Measurements from ENCODE around the gene CYBRD1. TPM values are rescaled to one million over a fixed set of nuclear protein-coding genes. Genes with fewer than 3 reads are reported as not detected.

Gene CYBRD1
- total RNA-seq, 4 donors from 2014 or later: 50.7 to 124 (median 63.9) TPM

GRCh38 chr2:171574149-171574795 lies 52.0 kb downstream of the CYBRD1 start:
- intact Hi-C loops (cut with DNase I; ENCODE audit: low total_unique reads) (loop anchor here (10.0 kb wide), 2 partner anchors 541 to 891 kb away; no protein-coding TSS in a partner anchor), in situ Hi-C loops (cut with MboI; ENCODE audit: low pct_ligation_motif_present in 1 of 4, low pct_unique_long_range_greater_than_20kb in 1 of 4, low sequenced_read_pairs in 3 of 4) (no loop called here)
- Histone ChIP-seq H3K4me1 (no peaks in the 10 kb centered on the region), H3K4me3 (no peak overlapping the region), H3K27me3 (peaks cover 7% of the 10 kb centered on the region), H3K9me3 (no peaks in the 10 kb centered on the region), H3K36me3 (no peaks in the 10 kb centered on the region), H3K27ac (no peak overlapping the region)
- peak; percentile 83 for DNase-seq
- no peak for TF ChIP-seq POLR2AphosphoS5 (IDR thresholded peaks at IDR 0.05)
- TF ChIP-seq CTCF (IDR thresholded peaks at IDR 0.05): peak; percentile 88 to 98 (median 97)
- 23 to 28% methylated on average over 19 to 21 of the region's 21 CpGs for WGBS, 2 donors (ENCODE audit: low coverage in 1 of 2)

GRCh38 chr2:171575606-171576005 lies 53.3 kb downstream of the CYBRD1 start:
- 81 to 93% methylated on average over 4 to 5 of the region's 5 CpGs for WGBS, 2 donors (ENCODE audit: low coverage in 1 of 2)
- Histone ChIP-seq H3K4me1 (no peaks in the 10 kb centered on the region), H3K9me3 (no peaks in the 10 kb centered on the region), H3K36me3 (no peaks in the 10 kb centered on the region), H3K27ac (no peak overlapping the region), H3K27me3 (peaks cover 7% of the 10 kb centered on the region), H3K4me3 (no peak overlapping the region)
- TF ChIP-seq EP300 (IDR thresholded peaks at IDR 0.05; ENCODE audit: low read depth) (no peak), POLR2AphosphoS5 (IDR thresholded peaks at IDR 0.05) (no peak), CTCF (IDR thresholded peaks at IDR 0.05) (no peak), POLR2A (IDR thresholded peaks at IDR 0.05) (no peak)
- in situ Hi-C loops (cut with MboI; ENCODE audit: low pct_ligation_motif_present in 1 of 4, low pct_unique_long_range_greater_than_20kb in 1 of 4, low sequenced_read_pairs in 3 of 4): loop anchor here (25.0 kb wide), 1 partner anchor 537 kb away; the partner anchor contains the start of gene DLX2 (in 4 of the 4)
- intact Hi-C loops (cut with DNase I; ENCODE audit: low total_unique reads): loop anchor here (10.0 kb wide), 2 partner anchors 539 to 889 kb away; no protein-coding TSS in a partner anchor
- no peak for DNase-seq

GRCh38 chr2:171578127-171578803 lies 56.0 kb downstream of the CYBRD1 start:
- no peaks in the 10 kb centered on the region for H3K4me1 ChIP-seq
- no peak for DNase-seq
- intact Hi-C loops (cut with DNase I; ENCODE audit: low total_unique reads) (loop anchor here (10.0 kb wide), 2 partner anchors 537 to 887 kb away; no protein-coding TSS in a partner anchor), in situ Hi-C loops (cut with MboI; ENCODE audit: low pct_ligation_motif_present in 1 of 4, low pct_unique_long_range_greater_than_20kb in 1 of 4, low sequenced_read_pairs in 3 of 4) (loop anchor here (25.0 kb wide), 1 partner anchor 534 kb away; the partner anchor contains the start of gene DLX2 (in 4 of the 4))
- no peak overlapping the region for H3K27ac ChIP-seq
- peaks cover 19% of the 10 kb centered on the region for H3K27me3 ChIP-seq
- H3K9me3 ChIP-seq: no peaks in the 10 kb centered on the region
- no peak overlapping the region for H3K4me3 ChIP-seq
- no peak for TF ChIP-seq CTCF (IDR thresholded peaks at IDR 0.05)
- no peak for TF ChIP-seq POLR2AphosphoS5 (IDR thresholded peaks at IDR 0.05)
- no peak for TF ChIP-seq EP300 (IDR thresholded peaks at IDR 0.05; ENCODE audit: low read depth)
- TF ChIP-seq POLR2A (IDR thresholded peaks at IDR 0.05): no peak
- 77 to 78% methylated on average over 3 to 4 of the region's 4 CpGs for WGBS, 2 donors (ENCODE audit: low coverage in 1 of 2)
- H3K36me3 ChIP-seq: no peaks in the 10 kb centered on the region

GRCh38 chr2:171579481-171579880 lies 57.2 kb downstream of the CYBRD1 start:
- Histone ChIP-seq H3K36me3 (no peaks in the 10 kb centered on the region), H3K27ac (no peak overlapping the region), H3K27me3 (peaks cover 19% of the 10 kb centered on the region), H3K9me3 (no peaks in the 10 kb centered on the region), H3K4me1 (no peaks in the 10 kb centered on the region), H3K4me3 (no peak overlapping the region)
- in situ Hi-C loops (cut with MboI; ENCODE audit: low pct_ligation_motif_present in 1 of 4, low pct_unique_long_range_greater_than_20kb in 1 of 4, low sequenced_read_pairs in 3 of 4) (loop anchor here (25.0 kb wide), 1 partner anchor 533 kb away; the partner anchor contains the start of gene DLX2 (in 4 of the 4)), intact Hi-C loops (cut with DNase I; ENCODE audit: low total_unique reads) (loop anchor here (10.0 kb wide), 2 partner anchors 535 to 885 kb away; no protein-coding TSS in a partner anchor)
- WGBS, 2 donors (ENCODE audit: low coverage in 1 of 2): 73% methylated on average over 1 of the region's 1 CpG; no CpG with 5 or more reads in 1 of the 2 donors
- TF ChIP-seq POLR2A (IDR thresholded peaks at IDR 0.05) (no peak), POLR2AphosphoS5 (IDR thresholded peaks at IDR 0.05) (no peak), EP300 (IDR thresholded peaks at IDR 0.05; ENCODE audit: low read depth) (no peak), CTCF (IDR thresholded peaks at IDR 0.05) (no peak)
- DNase-seq: no peak

All from transverse colon (tissue), 4 donors.